ENCODE results near the gene HS6ST1. TPM values are rescaled to one million over a fixed set of nuclear protein-coding genes. Genes with fewer than 3 reads are reported as not detected.

HS6ST1 gene
- total RNA-seq, 2 donors from 2014 or later = 21.8 to 32.4 TPM

- no peak overlapping the region for H3K27ac ChIP-seq
- H3K4me3 ChIP-seq = no peak overlapping the region
- no peak for TF ChIP-seq CTCF (IDR thresholded peaks at IDR 0.05)
- DNase-seq (ENCODE audit: low spot score) = no peak
- no peaks in the 10 kb centered on the region for H3K36me3 ChIP-seq
- no peak for ATAC-seq (ENCODE audit: insufficient number of reproducible peaks, low FRiP score, low read depth)
- no peaks in the 10 kb centered on the region for H3K27me3 ChIP-seq (replicated peaks; ENCODE audit: insufficient read depth)
- H3K9me3 ChIP-seq = no peaks in the 10 kb centered on the region
- H3K4me1 ChIP-seq (ENCODE audit: control insufficient read depth in 1 of 2, low read depth in 2 of 2) = no peaks in the 10 kb centered on the region
These were observed 25.9 kb downstream of the HS6ST1 start for GRCh38 chr2:128292599-128293425.

GRCh38 chr2:128291844-128292598, 26.6 kb downstream of the HS6ST1 start:
- DNase-seq (ENCODE audit: low spot score) (no peak), ATAC-seq (ENCODE audit: insufficient number of reproducible peaks, low FRiP score, low read depth) (no peak)
- Histone ChIP-seq H3K4me1 (ENCODE audit: control insufficient read depth in 1 of 2, low read depth in 2 of 2) (no peaks in the 10 kb centered on the region), H3K36me3 (no peaks in the 10 kb centered on the region), H3K4me3 (no peak overlapping the region), H3K9me3 (no peaks in the 10 kb centered on the region), H3K27me3 (replicated peaks; ENCODE audit: insufficient read depth) (no peaks in the 10 kb centered on the region), H3K27ac (no peak overlapping the region)
- TF ChIP-seq CTCF (IDR thresholded peaks at IDR 0.05) = no peak

GRCh38 chr2:128291161-128291843, 27.4 kb downstream of the HS6ST1 start:
- DNase-seq (ENCODE audit: low spot score) (no peak), ATAC-seq (ENCODE audit: insufficient number of reproducible peaks, low FRiP score, low read depth) (no peak)
- no peak overlapping the region for H3K27ac ChIP-seq
- TF ChIP-seq CTCF (IDR thresholded peaks at IDR 0.05) = no peak
- H3K36me3 ChIP-seq = no peaks in the 10 kb centered on the region
- no peak overlapping the region for H3K4me3 ChIP-seq
- no peaks in the 10 kb centered on the region for H3K27me3 ChIP-seq (replicated peaks; ENCODE audit: insufficient read depth)
- H3K9me3 ChIP-seq = no peaks in the 10 kb centered on the region
- H3K4me1 ChIP-seq (ENCODE audit: control insufficient read depth in 1 of 2, low read depth in 2 of 2) = no peaks in the 10 kb centered on the region

- no peak for TF ChIP-seq CTCF (IDR thresholded peaks at IDR 0.05)
- Histone ChIP-seq H3K36me3 (no peaks in the 10 kb centered on the region), H3K4me1 (ENCODE audit: control insufficient read depth in 1 of 2, low read depth in 2 of 2) (no peaks in the 10 kb centered on the region), H3K4me3 (no peak overlapping the region), H3K27ac (no peak overlapping the region), H3K9me3 (no peaks in the 10 kb centered on the region), H3K27me3 (replicated peaks; ENCODE audit: insufficient read depth) (no peaks in the 10 kb centered on the region)
- DNase-seq (ENCODE audit: low spot score) = no peak
- ATAC-seq (ENCODE audit: insufficient number of reproducible peaks, low FRiP score, low read depth) = no peak
These were observed 28.3 kb downstream of the HS6ST1 start for GRCh38 chr2:128290356-128290755.

GRCh38 chr2:128289439-128289838, 29.2 kb downstream of the HS6ST1 start:
- Histone ChIP-seq H3K4me1 (ENCODE audit: control insufficient read depth in 1 of 2, low read depth in 2 of 2) (no peaks in the 10 kb centered on the region), H3K9me3 (no peaks in the 10 kb centered on the region), H3K4me3 (no peak overlapping the region), H3K36me3 (no peaks in the 10 kb centered on the region), H3K27me3 (replicated peaks; ENCODE audit: insufficient read depth) (no peaks in the 10 kb centered on the region), H3K27ac (no peak overlapping the region)
- DNase-seq (ENCODE audit: low spot score) = no peak
- TF ChIP-seq CTCF (IDR thresholded peaks at IDR 0.05) = no peak
- ATAC-seq (ENCODE audit: insufficient number of reproducible peaks, low FRiP score, low read depth) = no peak
